ENCODE measurements around the gene MTREX. TPM values are rescaled to one million over a fixed set of nuclear protein-coding genes. Genes with fewer than 3 reads are reported as not detected.

Gene MTREX
- total and polyA plus RNA-seq, 10 of the 15 experiments (the other 5 are each of a cell fraction or from before 2014, with no cell fraction given) = 20.1 to 102 (median 49.0) TPM

DNA sequence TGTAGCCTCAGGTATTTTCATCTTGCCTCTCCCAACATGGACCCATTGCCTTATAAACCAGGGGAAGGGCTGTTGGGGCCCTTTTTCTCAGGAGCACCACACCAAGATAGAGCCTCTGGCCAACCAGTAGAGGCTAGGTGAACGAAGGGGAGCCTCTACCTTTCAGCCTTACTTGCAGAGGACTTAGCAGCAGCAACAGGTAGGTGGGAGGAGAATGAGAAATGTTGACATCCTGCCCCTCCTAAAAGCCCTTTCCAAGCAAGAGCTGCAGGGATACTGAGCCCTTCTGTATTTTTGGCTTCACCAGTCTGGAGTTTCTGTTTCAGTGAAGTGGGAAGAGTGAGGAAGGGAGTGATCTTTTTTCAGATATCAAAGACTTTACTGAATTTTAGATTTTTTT, 77.4 kb downstream of the MTREX start:
- ChIA-PET CTCF (no interaction called here), RAD21 (ENCODE audit: unreplicated experiment) (no interaction called here), POLR2A (no interaction called here), SMC1A (ENCODE audit: uncharacterized antibody, unreplicated experiment) (interaction anchor here (1.4 kb wide), 1 partner anchor 18 kb away, joined by 3 read pairs; no protein-coding TSS in a partner anchor)
- Histone ChIP-seq H3K36me3 (ENCODE audit: control insufficient read depth in 2 of 2, insufficient read depth in 2 of 2, low read length in 1 of 2) (peaks cover 3 to 34% of the 10 kb centered on the region in 2 experiments; a peak in 3 of 4 replicates), H3K27ac (ENCODE audit: control insufficient read depth, insufficient read depth) (no peak overlapping the region), H2AFZ (ENCODE audit: control insufficient read depth, low read depth, low read length) (no peak overlapping the region), H3K27me3 (replicated peaks in 1 of 2; ENCODE audit: control insufficient read depth in 2 of 2, insufficient read depth in 2 of 2, low read length in 1 of 2) (no peaks in the 10 kb centered on the region), H3K9ac (ENCODE audit: control insufficient read depth, insufficient read depth, low read length) (no peak overlapping the region), H3K79me2 (ENCODE audit: control insufficient read depth, insufficient read depth, low read length) (no peaks in the 10 kb centered on the region), H3K4me1 (ENCODE audit: control insufficient read depth, insufficient read depth, low read length) (no peaks in the 10 kb centered on the region), H4K20me1 (ENCODE audit: control insufficient read depth, insufficient read depth) (no peaks in the 10 kb centered on the region), H3K4me2 (ENCODE audit: control insufficient read depth, insufficient read depth) (no peak overlapping the region), H3K4me3 (no peak overlapping the region), H3K9me3 (replicated peaks; ENCODE audit: control insufficient read depth, insufficient read depth, low read length) (peaks cover 12% of the 10 kb centered on the region; the same call in 2 of the 3 replicates)
- DNase-seq (ENCODE audit: low read depth, low spot score) = no peak
- BruUV-seq (replicated peaks) = no TSS peak
- WGBS (ENCODE audit: insufficient coverage, insufficient replicate concordance, low lambda C conversion rate, missing lambda C conversion rate) = 93% methylated on average over 1 of the region's 1 CpG
- FAIRE-seq = no peak
- in situ Hi-C loops (cut with MboI) (no loop called here), intact Hi-C loops (cut with micrococcal nuclease; ENCODE audit: unreplicated experiment) (no loop called here)
- ATAC-seq = no peak
- TF ChIP-seq JUNB (IDR thresholded peaks at IDR 0.05) = no peak
- TF ChIP-seq BACH1 (IDR thresholded peaks at IDR 0.05; ENCODE audit: borderline replicate concordance) = no peak
- no peak for TF ChIP-seq IKZF1 (conservative IDR thresholded peaks at IDR 0.05)
- no peak for TF ChIP-seq EP300 (IDR thresholded peaks at IDR 0.05; ENCODE audit: borderline replicate concordance in 1 of 2, control insufficient read depth in 1 of 2, low read depth in 2 of 2, low read length in 2 of 2)
- TF ChIP-seq KDM1A (IDR thresholded peaks at IDR 0.05; ENCODE audit: borderline replicate concordance) = no peak
- no peak for TF ChIP-seq SMC3 (IDR thresholded peaks at IDR 0.05; ENCODE audit: borderline replicate concordance, low read length)
- no peak for TF ChIP-seq HDAC2 (IDR thresholded peaks at IDR 0.05)
- no peak for TF ChIP-seq NRF1 (conservative IDR thresholded peaks at IDR 0.05; ENCODE audit: low read depth, low read length)
- TF ChIP-seq NFXL1 (IDR thresholded peaks at IDR 0.05; ENCODE audit: borderline replicate concordance) = no peak
- no peak for TF ChIP-seq POLR2A (IDR thresholded peaks at IDR 0.05; ENCODE audit: low read depth, low read length)
- no peak for TF ChIP-seq TBL1XR1 (IDR thresholded peaks at IDR 0.05; ENCODE audit: low read depth, low read length)
- TF ChIP-seq DPF2 (IDR thresholded peaks at IDR 0.05) = no peak
- no peak for TF ChIP-seq EED (IDR thresholded peaks at IDR 0.05; ENCODE audit: low read depth)
- TF ChIP-seq BCL11A (IDR thresholded peaks at IDR 0.05; ENCODE audit: low read depth, low read length) = no peak
- no peak for TF ChIP-seq IRF5 (IDR thresholded peaks at IDR 0.05; ENCODE audit: borderline replicate concordance)
- TF ChIP-seq SIX5 (IDR thresholded peaks at IDR 0.05; ENCODE audit: low read depth, low read length, severe bottlenecking) = no peak
- TF ChIP-seq, protein P1, sequence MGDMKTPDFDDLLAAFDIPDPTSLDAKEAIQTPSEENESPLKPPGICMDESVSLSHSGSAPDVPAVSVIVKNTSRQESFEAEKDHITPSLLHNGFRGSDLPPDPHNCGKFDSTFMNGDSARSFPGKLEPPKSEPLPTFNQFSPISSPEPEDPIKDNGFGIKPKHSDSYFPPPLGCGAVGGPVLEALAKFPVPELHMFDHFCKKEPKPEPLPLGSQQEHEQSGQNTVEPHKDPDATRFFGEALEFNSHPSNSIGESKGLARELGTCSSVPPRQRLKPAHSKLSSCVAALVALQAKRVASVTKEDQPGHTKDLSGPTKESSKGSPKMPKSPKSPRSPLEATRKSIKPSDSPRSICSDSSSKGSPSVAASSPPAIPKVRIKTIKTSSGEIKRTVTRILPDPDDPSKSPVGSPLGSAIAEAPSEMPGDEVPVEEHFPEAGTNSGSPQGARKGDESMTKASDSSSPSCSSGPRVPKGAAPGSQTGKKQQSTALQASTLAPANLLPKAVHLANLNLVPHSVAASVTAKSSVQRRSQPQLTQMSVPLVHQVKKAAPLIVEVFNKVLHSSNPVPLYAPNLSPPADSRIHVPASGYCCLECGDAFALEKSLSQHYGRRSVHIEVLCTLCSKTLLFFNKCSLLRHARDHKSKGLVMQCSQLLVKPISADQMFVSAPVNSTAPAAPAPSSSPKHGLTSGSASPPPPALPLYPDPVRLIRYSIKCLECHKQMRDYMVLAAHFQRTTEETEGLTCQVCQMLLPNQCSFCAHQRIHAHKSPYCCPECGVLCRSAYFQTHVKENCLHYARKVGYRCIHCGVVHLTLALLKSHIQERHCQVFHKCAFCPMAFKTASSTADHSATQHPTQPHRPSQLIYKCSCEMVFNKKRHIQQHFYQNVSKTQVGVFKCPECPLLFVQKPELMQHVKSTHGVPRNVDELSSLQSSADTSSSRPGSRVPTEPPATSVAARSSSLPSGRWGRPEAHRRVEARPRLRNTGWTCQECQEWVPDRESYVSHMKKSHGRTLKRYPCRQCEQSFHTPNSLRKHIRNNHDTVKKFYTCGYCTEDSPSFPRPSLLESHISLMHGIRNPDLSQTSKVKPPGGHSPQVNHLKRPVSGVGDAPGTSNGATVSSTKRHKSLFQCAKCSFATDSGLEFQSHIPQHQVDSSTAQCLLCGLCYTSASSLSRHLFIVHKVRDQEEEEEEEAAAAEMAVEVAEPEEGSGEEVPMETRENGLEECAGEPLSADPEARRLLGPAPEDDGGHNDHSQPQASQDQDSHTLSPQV (IDR thresholded peaks at IDR 0.05) = no peak
- TF ChIP-seq ESRRA (IDR thresholded peaks at IDR 0.05; ENCODE audit: low read length) = no peak
- TF ChIP-seq, protein P2, sequence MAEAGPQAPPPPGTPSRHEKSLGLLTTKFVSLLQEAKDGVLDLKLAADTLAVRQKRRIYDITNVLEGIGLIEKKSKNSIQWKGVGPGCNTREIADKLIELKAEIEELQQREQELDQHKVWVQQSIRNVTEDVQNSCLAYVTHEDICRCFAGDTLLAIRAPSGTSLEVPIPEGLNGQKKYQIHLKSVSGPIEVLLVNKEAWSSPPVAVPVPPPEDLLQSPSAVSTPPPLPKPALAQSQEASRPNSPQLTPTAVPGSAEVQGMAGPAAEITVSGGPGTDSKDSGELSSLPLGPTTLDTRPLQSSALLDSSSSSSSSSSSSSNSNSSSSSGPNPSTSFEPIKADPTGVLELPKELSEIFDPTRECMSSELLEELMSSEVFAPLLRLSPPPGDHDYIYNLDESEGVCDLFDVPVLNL (IDR thresholded peaks at IDR 0.05; ENCODE audit: low read depth, low read length) = no peak
